KOPT-K1 (cell line): ENCODE results near the gene PTPN5.

ENCODE experiments used
- H3K27ac ChIP-seq: fragments of 200-600 bp; sonication (generic); 2 replicates; pipeline ENCODE4 v1.5.1; 2016; ENCODE audit warnings: antibody characterized with exemption, mild to moderate bottlenecking, low read depth, low read length; ENCODE audit not compliant: poor library complexity, severe bottlenecking
- H3K36me3 ChIP-seq: fragments of 200-600 bp; sonication (generic); 2 replicates; pipeline ENCODE4 v1.5.1; 2017; ENCODE audit warnings: antibody characterized with exemption, mild to moderate bottlenecking, low read length, moderate library complexity; ENCODE audit not compliant: insufficient read depth
- H3K9me3 ChIP-seq: fragments of 200-600 bp; sonication (generic); 2 replicates; pipeline ENCODE4 v1.5.1; 2017; ENCODE audit warnings: antibody characterized with exemption, low read length, mild to moderate bottlenecking; ENCODE audit not compliant: insufficient read depth, poor library complexity, severe bottlenecking

The PTPN5 gene

GRCh38 chr11:18761741-18762140 is 29.9 kb downstream of the PTPN5 start:
- Histone ChIP-seq H3K27ac (no peak overlapping the region), H3K36me3 (no peaks in the 10 kb centered on the region), H3K9me3 (no peaks in the 10 kb centered on the region)

- H3K9me3 ChIP-seq = no peaks in the 10 kb centered on the region
- no peaks in the 10 kb centered on the region for H3K36me3 ChIP-seq
These were observed 30.5 kb downstream of the PTPN5 start for GRCh38 chr11:18761144-18761543.

DNA sequence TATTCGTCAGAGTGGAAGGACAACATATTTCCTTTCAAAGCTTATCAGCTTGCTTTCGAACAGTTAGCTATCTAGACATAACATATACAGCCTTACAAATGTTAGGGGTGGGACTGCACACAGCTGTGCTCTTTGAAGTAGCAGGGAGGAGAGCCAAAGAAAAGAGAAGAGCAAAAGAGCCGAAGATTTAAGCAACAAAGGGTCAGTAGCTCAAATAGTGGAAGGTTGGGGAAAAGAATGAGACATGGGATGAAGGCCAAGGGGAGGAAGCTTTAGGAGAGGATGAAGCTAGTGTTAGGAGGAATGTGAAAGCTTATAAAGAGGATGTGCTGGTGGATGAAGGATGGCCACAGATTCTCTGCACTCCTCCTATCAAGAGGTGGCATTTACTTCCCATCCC is 33.8 kb downstream of the PTPN5 start:
- Histone ChIP-seq H3K27ac (no peak overlapping the region), H3K9me3 (no peaks in the 10 kb centered on the region), H3K36me3 (no peaks in the 10 kb centered on the region)

More at GRCh38 chr11:18761144-18761543, 30.5 kb downstream of the PTPN5 start:
- H3K27ac ChIP-seq = no peak overlapping the region

GRCh38 chr11:18756889-18757288 is 34.7 kb downstream of the PTPN5 start:
- no peaks in the 10 kb centered on the region for H3K9me3 ChIP-seq
- no peaks in the 10 kb centered on the region for H3K36me3 ChIP-seq
- no peak overlapping the region for H3K27ac ChIP-seq

DNA sequence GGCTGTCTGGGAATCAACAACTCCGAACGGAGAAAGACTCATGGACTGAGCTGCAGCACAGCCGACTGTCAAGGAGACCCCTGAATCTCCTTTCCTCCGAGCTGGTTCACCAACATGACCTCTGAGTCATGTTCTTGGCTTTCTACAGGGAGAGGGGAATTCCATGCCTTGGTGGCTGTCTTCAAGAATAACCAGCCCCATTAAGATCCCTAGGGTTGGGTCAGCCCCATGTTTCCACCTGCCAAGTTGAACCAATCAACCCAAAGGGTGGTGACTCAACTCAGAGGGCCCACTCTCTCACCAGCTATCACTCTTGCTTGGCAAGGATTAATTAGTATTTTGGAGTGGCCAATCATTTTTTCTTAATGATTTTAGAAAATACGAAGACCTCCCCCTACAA is 37.3 kb downstream of the PTPN5 start:
- Histone ChIP-seq H3K36me3 (no peaks in the 10 kb centered on the region), H3K9me3 (no peaks in the 10 kb centered on the region), H3K27ac (no peak overlapping the region)

GRCh38 chr11:18752502-18752901 is 39.1 kb downstream of the PTPN5 start:
- Histone ChIP-seq H3K36me3 (no peaks in the 10 kb centered on the region), H3K27ac (no peak overlapping the region), H3K9me3 (no peaks in the 10 kb centered on the region)

GRCh38 chr11:18750944-18751343 is 40.7 kb downstream of the PTPN5 start:
- Histone ChIP-seq H3K27ac (no peak overlapping the region), H3K36me3 (no peaks in the 10 kb centered on the region), H3K9me3 (no peaks in the 10 kb centered on the region)

GRCh38 chr11:18749681-18750319 is 41.8 kb downstream of the PTPN5 start:
- no peaks in the 10 kb centered on the region for H3K9me3 ChIP-seq
- H3K27ac ChIP-seq = no peak overlapping the region
- no peaks in the 10 kb centered on the region for H3K36me3 ChIP-seq

GRCh38 chr11:18748766-18749365 is 42.7 kb downstream of the PTPN5 start:
- no peaks in the 10 kb centered on the region for H3K9me3 ChIP-seq
- H3K27ac ChIP-seq = no peak overlapping the region
- no peaks in the 10 kb centered on the region for H3K36me3 ChIP-seq

DNA sequence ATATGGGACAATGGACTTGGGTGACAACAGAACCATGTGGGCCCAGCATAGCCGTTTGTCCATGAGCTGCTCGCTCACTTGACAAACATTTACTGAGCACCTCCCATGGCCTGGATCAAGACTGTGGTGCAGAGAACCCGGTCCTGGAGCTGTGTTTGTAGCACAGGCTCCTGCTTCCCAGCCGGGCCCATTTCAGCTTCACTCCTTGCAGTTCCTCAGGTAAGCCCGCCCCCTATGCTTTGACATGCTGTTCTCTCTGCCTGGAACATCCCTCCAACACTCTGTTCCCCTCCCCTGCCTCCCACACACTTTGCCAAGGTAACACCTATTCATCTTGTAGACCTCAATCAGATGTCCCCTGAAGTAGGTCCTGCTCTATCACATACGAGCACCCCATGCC is 46.3 kb downstream of the PTPN5 start:
- H3K9me3 ChIP-seq = no peaks in the 10 kb centered on the region
- H3K27ac ChIP-seq = no peak overlapping the region
- H3K36me3 ChIP-seq = no peaks in the 10 kb centered on the region

DNA sequence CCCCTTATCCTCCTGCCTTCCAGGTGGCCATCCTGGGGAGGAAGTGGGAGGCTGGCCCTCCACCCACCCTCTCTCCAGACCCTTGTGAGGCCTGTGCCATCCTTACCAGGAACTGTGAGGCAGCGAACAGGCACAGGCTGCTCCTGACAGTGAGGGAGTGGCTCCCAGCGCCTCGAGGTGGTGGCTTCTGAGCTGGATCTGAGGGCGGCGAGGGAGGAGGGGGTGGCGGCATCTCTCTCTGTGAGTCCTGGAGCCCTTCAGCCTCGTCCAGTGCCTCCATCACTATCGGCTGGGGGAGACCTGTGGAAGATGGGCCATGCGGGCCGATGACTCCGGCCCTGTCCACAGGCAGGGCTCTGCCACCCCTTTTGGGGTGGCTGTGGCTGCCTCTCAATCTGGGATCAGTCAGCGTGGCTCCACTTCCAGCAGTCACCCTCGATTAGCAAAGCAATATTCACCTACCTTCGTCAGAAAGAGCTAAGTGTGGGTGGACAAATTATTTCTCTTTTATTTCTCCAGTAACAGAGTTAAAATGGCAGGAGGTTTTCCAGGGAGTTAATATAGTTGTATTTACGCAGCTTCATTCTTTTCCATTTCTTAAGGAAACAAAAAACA is 47.6 kb downstream of the PTPN5 start:
- H3K36me3 ChIP-seq = no peaks in the 10 kb centered on the region
- H3K9me3 ChIP-seq = no peaks in the 10 kb centered on the region
- no peak overlapping the region for H3K27ac ChIP-seq

- no peak overlapping the region for H3K27ac ChIP-seq
- H3K36me3 ChIP-seq = no peaks in the 10 kb centered on the region
- H3K9me3 ChIP-seq = no peaks in the 10 kb centered on the region
These were observed 48.2 kb downstream of the PTPN5 start for GRCh38 chr11:18743365-18743764.

DNA sequence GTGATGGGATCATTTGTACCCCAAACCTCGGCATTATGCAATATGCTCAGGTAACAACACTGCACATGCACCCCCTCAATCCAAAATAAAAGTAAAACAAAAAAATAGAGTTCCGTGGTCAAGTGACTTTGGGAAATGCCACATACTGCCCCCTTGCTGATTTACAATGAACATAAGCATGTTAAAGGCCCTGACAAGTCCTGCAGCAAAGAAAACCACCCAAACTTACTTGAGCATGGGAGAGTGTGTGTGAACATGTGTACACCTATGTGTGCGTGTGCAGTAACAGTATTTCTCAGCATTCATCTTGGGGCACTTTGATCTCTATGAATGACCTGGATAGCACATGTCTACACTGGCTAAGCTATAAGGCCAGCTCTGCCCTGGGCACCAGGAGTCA is 49.8 kb downstream of the PTPN5 start:
- no peaks in the 10 kb centered on the region for H3K36me3 ChIP-seq
- no peak overlapping the region for H3K27ac ChIP-seq
- H3K9me3 ChIP-seq = no peaks in the 10 kb centered on the region

DNA sequence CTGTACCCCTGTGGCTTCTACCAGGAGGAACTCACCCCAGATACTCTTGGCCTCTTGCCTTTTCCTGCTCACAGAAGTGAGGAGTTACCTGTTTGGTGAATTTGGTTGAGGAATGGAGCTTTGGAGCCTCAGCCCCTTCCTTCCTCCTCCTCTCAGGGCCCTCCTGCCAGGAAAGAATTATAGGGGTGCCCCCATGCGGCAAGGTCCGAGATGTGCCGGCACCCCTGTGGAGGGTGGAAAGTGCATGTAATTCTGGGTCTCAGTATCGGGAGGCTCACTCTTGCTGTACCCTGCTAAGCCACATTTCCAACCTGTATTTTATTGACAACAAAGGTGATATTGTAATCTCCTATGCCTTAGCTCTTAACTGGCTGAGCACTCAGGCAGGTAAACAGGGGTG is 51.9 kb downstream of the PTPN5 start:
- Histone ChIP-seq H3K9me3 (no peaks in the 10 kb centered on the region), H3K36me3 (no peaks in the 10 kb centered on the region), H3K27ac (no peak overlapping the region)

DNA sequence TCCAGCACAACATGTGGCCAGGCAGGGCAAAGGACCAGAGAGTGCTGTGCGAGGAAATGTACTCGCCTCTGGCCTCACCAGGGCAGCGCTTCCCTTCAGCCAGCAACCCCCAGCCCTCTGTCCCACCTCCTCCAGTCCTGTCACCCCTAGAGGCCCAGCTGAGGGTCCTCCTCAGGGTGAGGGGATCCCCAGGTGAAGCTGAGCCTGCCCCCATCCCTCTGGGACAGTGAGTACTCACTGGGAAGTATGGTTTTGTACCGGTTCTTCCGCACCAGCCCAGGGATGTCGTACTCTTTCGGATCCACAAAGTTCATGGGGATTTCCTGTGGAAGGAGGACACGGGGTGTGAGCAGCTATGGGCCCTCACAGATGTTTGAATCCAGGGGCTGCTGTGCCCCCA is 54.0 kb downstream of the PTPN5 start:
- H3K36me3 ChIP-seq = no peaks in the 10 kb centered on the region
- no peak overlapping the region for H3K27ac ChIP-seq
- H3K9me3 ChIP-seq = no peaks in the 10 kb centered on the region

- Histone ChIP-seq H3K9me3 (no peaks in the 10 kb centered on the region), H3K36me3 (no peaks in the 10 kb centered on the region)
These were observed 54.9 kb downstream of the PTPN5 start for GRCh38 chr11:18736590-18737148.

More at GRCh38 chr11:18736590-18737148, 54.9 kb downstream of the PTPN5 start:
- H3K27ac ChIP-seq = no peak overlapping the region
